Gastrocnemius medialis (tissue), 4 donors: ENCODE data around the gene GRIP2. TPM values are rescaled to one million over a fixed set of nuclear protein-coding genes. Genes with fewer than 3 reads are reported as not detected.
A peak's percentile ranks its signal among the peaks of the same experiment; 100 is the strongest.

Experiments used
- ATAC-seq, 2 donors: fragments of 150-250 bp; one replicate each; pipeline ENCODE4 v1.9.1; 2016
- DNase-seq, 2 donors: peaks; one replicate each; pipeline ENCODE4 v3.0.0-alpha.2; 2019
- H3K27ac ChIP-seq, 4 donors: fragments of 200-600 bp; sonication (generic); 1 replicate in 1 of 4; 2 replicates in 3 of 4; pipeline ENCODE4 v1.5.1; 2016 to 2018; ENCODE audit warnings: mild to moderate bottlenecking in 2 of 4, moderate library complexity in 1 of 4
- H3K27me3 ChIP-seq, 3 donors: fragments of 200-600 bp; sonication (generic) in 2 of 3; 1 replicate in 1 of 3; 2 replicates in 2 of 3; pipeline versions ENCODE4 v1.5.1 to v1.6.0; 2016 to 2019; ENCODE audit warnings: mild to moderate bottlenecking in 1 of 3, moderate library complexity in 1 of 3
- H3K36me3 ChIP-seq, 2 donors: fragments of 200-600 bp; sonication (generic) in 1 of 2; one replicate each; pipeline ENCODE4 v1.5.1; 2017 to 2018
- H3K4me1 ChIP-seq, 2 donors: fragments of 200-600 bp; sonication (generic) in 1 of 2; one replicate each; pipeline ENCODE4 v1.5.1; 2016 to 2017; ENCODE audit warnings: mild to moderate bottlenecking in 2 of 2
- H3K4me3 ChIP-seq, 4 donors: fragments of 200-600 bp; sonication (generic) in 3 of 4; 1 replicate in 1 of 4; 2 replicates in 3 of 4; pipeline ENCODE4 v1.5.1; 2016 to 2019; ENCODE audit warnings: mild to moderate bottlenecking in 2 of 4
- H3K9me3 ChIP-seq, 3 donors: fragments of 200-600 bp; sonication (generic) in 2 of 3; 1 replicate in 1 of 3; 2 replicates in 2 of 3; pipeline ENCODE4 v1.5.1; 2016 to 2019
- POLR2A ChIP-seq, 2 donors: fragments of 450-650 bp; IDR thresholded peaks; one replicate each; pipeline ENCODE4 v1.6.1; 2017; ENCODE audit warnings: antibody characterized with exemption in 2 of 2, mild to moderate bottlenecking in 2 of 2, moderate library complexity in 2 of 2
- in situ Hi-C, 4 donors: fragments of 200-750 bp; cut with MboI; loops; one replicate each; pipeline versions ENCODE4 v1.15.0 to v1.8.0; 2017; ENCODE audit warnings: low sequenced_read_pairs in 4 of 4
- intact Hi-C: fragments of 100-400 bp; cut with DNase I; formaldehyde crosslinking; loops from one replicate; pipeline ENCODE4 v1.15.1; 2023; ENCODE audit warnings: low total_unique reads
- total RNA-seq, 4 donors: library from RNA; depleted of rRNA; stranded (reverse); fragments of >200 nt; gene quantifications; one replicate each; pipeline versions ENCODE4 v1.1.0 to v1.2.3, GENCODE V29; 2016
- TF ChIP-seq, protein P1 (sequence below), 5 experiments: fragments of 450-650 bp in 3 of 5; fragments of 200-600 bp in 2 of 5; sonication (generic) in 2 of 5; IDR thresholded peaks in 4 of 5; conservative IDR thresholded peaks in 1 of 5; 1 replicate in 4 of 5; 2 replicates in 1 of 5; pipeline ENCODE4 v1.5.1; 2016 to 2019; ENCODE audit warnings: antibody characterized with exemption in 5 of 5, mild to moderate bottlenecking in 3 of 5, moderate library complexity in 3 of 5

GRIP2 gene
- total RNA-seq, 4 donors from 2014 or later = 2.8 to 12.6 (median 4.6) TPM

DNA sequence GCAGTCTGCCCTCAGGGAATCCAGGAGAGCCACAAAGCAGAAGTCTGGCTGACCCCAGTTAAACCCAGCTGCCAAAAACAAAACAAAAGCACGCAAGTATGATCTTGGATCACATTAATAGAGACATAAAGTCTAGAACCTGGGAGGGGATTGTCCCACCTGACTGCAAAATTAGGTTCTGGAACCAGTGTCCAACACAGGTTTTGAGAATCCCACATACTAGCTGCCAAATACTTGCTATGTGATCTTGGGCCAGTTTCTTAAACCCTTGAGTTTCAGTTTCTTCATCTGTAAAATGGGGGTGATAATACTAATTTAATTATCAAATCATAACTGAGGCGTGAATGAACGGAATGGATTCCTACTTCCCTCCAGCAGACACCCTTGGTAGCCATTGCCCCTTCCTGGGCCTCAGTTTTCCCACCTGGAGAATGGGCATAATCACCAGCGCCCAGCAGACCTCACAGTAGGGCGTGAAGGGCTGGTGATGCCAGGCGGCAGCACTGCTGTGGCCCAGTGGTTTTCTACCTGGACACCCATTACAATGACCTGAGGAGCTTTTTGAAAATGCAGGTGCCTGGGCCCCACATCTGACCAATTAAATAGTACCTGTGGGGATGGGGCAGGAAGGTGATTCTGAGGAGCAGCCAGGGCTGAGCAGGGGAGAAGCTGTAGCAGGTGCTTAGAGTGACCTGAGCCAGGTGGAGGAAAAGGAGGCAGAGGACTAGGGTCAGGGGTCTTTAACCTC is 32.2 kb downstream of the GRIP2 start:
- peaks cover 0 to under 1% (median 0%) of the 10 kb centered on the region in 3 donors for H3K9me3 ChIP-seq
- intact Hi-C loops (loop anchor here (5.0 kb wide), 2 partner anchors 144 to 414 kb away; partner anchors contain the start of gene CCDC174), in situ Hi-C loops (no loop called here)
- no peak overlapping the region for H3K27ac ChIP-seq
- H3K27me3 ChIP-seq = no peaks in the 10 kb centered on the region
- H3K4me3 ChIP-seq = no peak overlapping the region
- ATAC-seq (no peak), DNase-seq (peak in 1 of 2 donors; percentile 8)
- H3K4me1 ChIP-seq = peaks cover 0 to 4% of the 10 kb centered on the region in 2 donors
- no peak for TF ChIP-seq POLR2A (IDR thresholded peaks at IDR 0.05)
- TF ChIP-seq, protein P1, sequence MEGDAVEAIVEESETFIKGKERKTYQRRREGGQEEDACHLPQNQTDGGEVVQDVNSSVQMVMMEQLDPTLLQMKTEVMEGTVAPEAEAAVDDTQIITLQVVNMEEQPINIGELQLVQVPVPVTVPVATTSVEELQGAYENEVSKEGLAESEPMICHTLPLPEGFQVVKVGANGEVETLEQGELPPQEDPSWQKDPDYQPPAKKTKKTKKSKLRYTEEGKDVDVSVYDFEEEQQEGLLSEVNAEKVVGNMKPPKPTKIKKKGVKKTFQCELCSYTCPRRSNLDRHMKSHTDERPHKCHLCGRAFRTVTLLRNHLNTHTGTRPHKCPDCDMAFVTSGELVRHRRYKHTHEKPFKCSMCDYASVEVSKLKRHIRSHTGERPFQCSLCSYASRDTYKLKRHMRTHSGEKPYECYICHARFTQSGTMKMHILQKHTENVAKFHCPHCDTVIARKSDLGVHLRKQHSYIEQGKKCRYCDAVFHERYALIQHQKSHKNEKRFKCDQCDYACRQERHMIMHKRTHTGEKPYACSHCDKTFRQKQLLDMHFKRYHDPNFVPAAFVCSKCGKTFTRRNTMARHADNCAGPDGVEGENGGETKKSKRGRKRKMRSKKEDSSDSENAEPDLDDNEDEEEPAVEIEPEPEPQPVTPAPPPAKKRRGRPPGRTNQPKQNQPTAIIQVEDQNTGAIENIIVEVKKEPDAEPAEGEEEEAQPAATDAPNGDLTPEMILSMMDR (IDR thresholded peaks at IDR 0.05 in 4 of 5, conservative IDR thresholded peaks at IDR 0.05 in 1 of 5) = no peak
- H3K36me3 ChIP-seq = peaks cover 0 to 41% of the 10 kb centered on the region in 2 donors

DNA sequence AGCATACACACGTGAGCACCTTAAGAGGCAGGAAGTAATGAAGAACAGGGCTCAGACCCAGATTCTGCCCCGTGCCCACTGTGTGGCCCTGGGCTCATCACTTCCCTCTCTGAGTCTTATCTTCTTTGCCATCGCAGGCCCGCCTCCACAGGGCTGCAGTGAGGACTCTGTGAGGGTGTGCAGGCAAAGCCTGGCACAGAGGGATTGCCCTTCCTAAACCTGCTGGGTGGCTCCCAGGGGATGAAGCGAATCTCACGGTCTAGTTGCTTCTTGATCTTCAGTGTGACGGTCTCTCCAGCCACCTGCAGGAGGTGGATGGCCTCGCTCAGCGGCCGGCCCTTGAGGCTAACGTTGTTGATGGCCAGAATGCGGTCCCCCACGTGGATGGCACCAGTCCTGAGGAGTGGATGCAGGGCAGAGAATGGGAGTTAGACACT is 32.8 kb downstream of the GRIP2 start:
- intact Hi-C loops (loop anchor here (5.0 kb wide), 2 partner anchors 145 to 415 kb away; partner anchors contain the start of gene CCDC174), in situ Hi-C loops (no loop called here)
- Histone ChIP-seq H3K4me3 (no peak overlapping the region), H3K27me3 (no peaks in the 10 kb centered on the region), H3K36me3 (peaks cover 0 to 47% of the 10 kb centered on the region in 2 donors), H3K4me1 (peaks cover 0 to 4% of the 10 kb centered on the region in 2 donors), H3K9me3 (peaks cover 0 to 6% (median 0%) of the 10 kb centered on the region in 3 donors), H3K27ac (no peak overlapping the region)
- DNase-seq (peak in 1 of 2 donors; percentile 13), ATAC-seq (no peak)
- TF ChIP-seq, protein P1 (IDR thresholded peaks at IDR 0.05 in 4 of 5, conservative IDR thresholded peaks at IDR 0.05 in 1 of 5) = no peak
- no peak for TF ChIP-seq POLR2A (IDR thresholded peaks at IDR 0.05)

DNA sequence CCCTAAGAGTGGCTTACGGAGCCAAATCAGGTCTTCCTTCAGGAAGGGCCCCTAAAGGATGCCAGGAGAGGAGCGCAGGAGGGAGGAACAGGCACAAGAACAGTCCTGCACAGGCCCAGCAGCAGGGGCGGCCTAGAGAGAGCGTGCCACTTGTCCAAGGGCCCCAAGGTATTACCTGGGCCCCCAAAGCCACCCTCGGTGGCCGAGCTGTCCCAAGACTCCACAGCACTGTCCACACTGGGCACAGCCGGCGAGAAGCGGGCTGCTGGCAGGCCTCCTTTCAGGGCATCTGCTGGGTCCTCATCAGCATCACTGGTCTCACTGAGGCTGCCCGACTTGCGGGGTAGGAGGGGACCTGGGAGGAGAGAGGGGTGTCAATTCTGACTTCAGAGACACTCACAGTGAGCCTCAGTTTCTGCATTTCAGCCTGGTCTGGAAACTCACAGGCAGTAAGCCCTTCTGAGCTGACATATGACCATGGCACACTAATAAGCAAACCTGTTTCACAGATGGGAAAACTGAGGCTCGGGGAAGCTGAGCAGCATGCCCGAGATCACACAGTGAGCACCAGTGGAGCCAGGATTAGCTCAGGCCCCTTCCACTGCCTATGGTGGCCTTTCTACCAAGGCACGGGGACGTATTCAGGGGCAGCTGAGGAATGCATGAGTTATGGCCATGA is 33.4 kb downstream of the GRIP2 start:
- Histone ChIP-seq H3K4me1 (peaks cover 0 to 4% of the 10 kb centered on the region in 2 donors), H3K27me3 (no peaks in the 10 kb centered on the region), H3K36me3 (peaks cover 0 to 50% of the 10 kb centered on the region in 2 donors), H3K27ac (no peak overlapping the region), H3K9me3 (peaks cover 0 to 11% (median 0%) of the 10 kb centered on the region in 3 donors), H3K4me3 (no peak overlapping the region)
- intact Hi-C loops = loop anchor here (5.0 kb wide), 2 partner anchors 146 to 416 kb away; partner anchors contain the start of gene CCDC174
- peak in 1 of 2 donors; percentile 7 for DNase-seq
- no peak for ATAC-seq
- TF ChIP-seq POLR2A (IDR thresholded peaks at IDR 0.05) = no peak
- TF ChIP-seq, protein P1 (IDR thresholded peaks at IDR 0.05 in 4 of 5, conservative IDR thresholded peaks at IDR 0.05 in 1 of 5) = no peak
- in situ Hi-C loops = no loop called here

DNA sequence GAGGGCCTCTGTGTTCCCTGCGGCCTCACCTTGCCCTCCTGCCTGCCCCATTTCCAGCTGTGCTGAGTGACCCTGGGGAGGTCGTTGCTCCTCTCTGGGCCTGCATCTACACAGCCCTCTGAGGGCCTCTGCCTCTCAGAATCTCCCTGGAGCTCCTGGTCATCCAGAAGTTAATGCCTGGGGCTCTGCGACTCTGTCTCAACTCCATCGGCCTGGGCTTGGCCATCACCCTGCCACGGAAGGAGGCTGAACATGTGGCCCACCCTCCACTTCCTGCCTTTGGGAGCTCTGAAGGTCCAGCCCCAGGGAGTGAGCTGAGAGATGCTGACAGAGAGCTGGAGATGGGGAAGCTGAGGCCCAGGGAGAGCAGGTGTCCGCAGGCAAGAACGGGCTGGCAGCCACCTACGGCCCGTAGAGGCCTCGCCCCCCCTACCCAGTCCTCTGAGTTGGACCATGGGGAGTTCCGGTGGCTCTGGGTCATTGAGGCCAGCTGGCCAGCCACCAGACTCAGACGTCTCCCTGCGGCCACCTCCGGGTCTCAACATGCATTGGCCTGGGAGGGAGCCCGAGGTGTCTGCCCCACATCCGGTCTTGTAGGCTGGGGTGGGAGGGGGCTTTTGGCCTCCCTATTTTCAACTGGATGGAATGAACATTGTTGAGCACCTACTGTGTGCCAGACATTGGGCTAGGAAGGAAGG is 34.2 kb downstream of the GRIP2 start:
- Histone ChIP-seq H3K4me3 (no peak overlapping the region), H3K36me3 (peaks cover 0 to 50% of the 10 kb centered on the region in 2 donors), H3K27me3 (no peaks in the 10 kb centered on the region), H3K9me3 (peaks cover 0 to 11% (median 0%) of the 10 kb centered on the region in 3 donors), H3K4me1 (peaks cover 0 to 4% of the 10 kb centered on the region in 2 donors), H3K27ac (no peak overlapping the region)
- ATAC-seq (no peak), DNase-seq (no peak)
- in situ Hi-C loops = no loop called here
- intact Hi-C loops = loop anchor here (5.0 kb wide), 2 partner anchors 146 to 416 kb away; partner anchors contain the start of gene CCDC174
- TF ChIP-seq POLR2A (IDR thresholded peaks at IDR 0.05) = no peak
- TF ChIP-seq, protein P1 (IDR thresholded peaks at IDR 0.05 in 4 of 5, conservative IDR thresholded peaks at IDR 0.05 in 1 of 5) = no peak
